Epithelial cell of umbilical artery (primary cell): ENCODE results near the gene ANKAR. TPM values are rescaled to one million over a fixed set of nuclear protein-coding genes. Genes with fewer than 3 reads are reported as not detected.

ENCODE experiments used
- total RNA-seq: library from RNA; depleted of rRNA; stranded (reverse); fragments of >200 nt; gene quantifications from 2 replicates; pipeline ENCODE4 v1.2.3, GENCODE V29; 2014

The ANKAR gene
- 2.3 and 3.0 TPM in 2 replicates for total RNA-seq

GRCh38 chr2:189674374-189675112, at the start of gene ANKAR:
ANKAR (plus strand) TSS chr2:189674670; CDS start chr2:189676491, 1,821 bp downstream.

GRCh38 chr2:189661148-189661956, 13.1 kb upstream of the ANKAR start, which contains the start of gene ASNSD1:
ASNSD1 (plus strand) TSS chr2:189661459; CDS start chr2:189666133, 4,674 bp downstream.

Other genes with a start within 250 kb of the ANKAR start
- 53.6 and 72.6 TPM in 2 replicates for gene WDR75, start 233.2 kb upstream of the ANKAR start, total RNA-seq
- 4.5 and 12.9 TPM in 2 replicates for gene SLC40A1, start 93.9 kb upstream of the ANKAR start, total RNA-seq
- 74.4 and 87.8 TPM in 2 replicates for gene ASNSD1, start 13.2 kb upstream of the ANKAR start, total RNA-seq
- 7.8 and 11.9 TPM in 2 replicates for gene OSGEPL1, start 88.1 kb downstream of the ANKAR start, total RNA-seq
- 50.3 and 53.8 TPM in 2 replicates for gene ORMDL1, start 109.7 kb downstream of the ANKAR start, total RNA-seq
- 29.5 and 31.5 TPM in 2 replicates for gene PMS1, start 109.8 kb downstream of the ANKAR start, total RNA-seq